Measurements from ENCODE around the gene PRPF40A.

Gene PRPF40A

GRCh38 chr2:152613235-152613634 lies 104.0 kb downstream of the PRPF40A start:
- no peak for DNase-seq

- no peak for DNase-seq
Measured at GRCh38 chr2:152611458-152612231, 105.6 kb downstream of the PRPF40A start.

GRCh38 chr2:152609699-152610098 lies 107.6 kb downstream of the PRPF40A start:
- no peak for DNase-seq

GRCh38 chr2:152609154-152609553 lies 108.1 kb downstream of the PRPF40A start:
- DNase-seq = no peak

- DNase-seq = no peak
Measured at GRCh38 chr2:152607793-152608300, 109.4 kb downstream of the PRPF40A start.

- no peak for DNase-seq
Measured at GRCh38 chr2:152606941-152607340, 110.3 kb downstream of the PRPF40A start.

GRCh38 chr2:152606081-152606480 lies 111.2 kb downstream of the PRPF40A start:
- no peak for DNase-seq

- DNase-seq = no peak
Measured at GRCh38 chr2:152603166-152603565, 114.1 kb downstream of the PRPF40A start.

GRCh38 chr2:152602750-152603149 lies 114.5 kb downstream of the PRPF40A start:
- DNase-seq = no peak
